ENCODE results near the gene MYLK.
A peak's percentile ranks its signal among the peaks of the same experiment; 100 is the strongest.

The MYLK gene

GRCh38 chr3:123651449-123652341 lies 232.4 kb downstream of the MYLK start:
- peak in 5 of 56 donors; percentile 5 to 22 (median 19) for DNase-seq

GRCh38 chr3:123650101-123650500 lies 234.0 kb downstream of the MYLK start:
- DNase-seq, result no peak

- no peak for DNase-seq
Measured at GRCh38 chr3:123648696-123649405, 235.3 kb downstream of the MYLK start.

- no peak for DNase-seq
Measured at GRCh38 chr3:123644358-123644757, 239.8 kb downstream of the MYLK start.

- DNase-seq, result no peak
Measured at GRCh38 chr3:123642957-123643330, 241.2 kb downstream of the MYLK start.

- DNase-seq, result peak in 29 of 56 donors; percentile 8 to 69 (median 35)
Measured at GRCh38 chr3:123642182-123642956, 241.8 kb downstream of the MYLK start.

GRCh38 chr3:123641505-123641904 lies 242.6 kb downstream of the MYLK start:
- no peak for DNase-seq

- no peak for DNase-seq
Measured at GRCh38 chr3:123640740-123641462, 243.2 kb downstream of the MYLK start.

- DNase-seq, result no peak
Measured at GRCh38 chr3:123640311-123640710, 243.8 kb downstream of the MYLK start.

- peak in 2 of 56 donors; percentile 12 to 23 for DNase-seq
Measured at GRCh38 chr3:123638936-123639689, 245.0 kb downstream of the MYLK start.

GRCh38 chr3:123637841-123638240 lies 246.3 kb downstream of the MYLK start:
- no peak for DNase-seq

GRCh38 chr3:123637131-123637530 lies 247.0 kb downstream of the MYLK start:
- no peak for DNase-seq

- no peak for DNase-seq
Measured at GRCh38 chr3:123636431-123636841, 247.7 kb downstream of the MYLK start.

GRCh38 chr3:123635717-123636116 lies 248.4 kb downstream of the MYLK start:
- DNase-seq, result no peak

GRCh38 chr3:123635217-123635616 lies 248.9 kb downstream of the MYLK start:
- peak in 5 of 56 donors; percentile 12 to 36 (median 18) for DNase-seq

- DNase-seq, result no peak
Measured at GRCh38 chr3:123634149-123635051, 249.7 kb downstream of the MYLK start.

- no peak for DNase-seq
Measured at GRCh38 chr3:123633530-123633929, 250.6 kb downstream of the MYLK start.

- DNase-seq, result peak in 1 of 56 donors; percentile 7
Measured at GRCh38 chr3:123632161-123632655, 251.9 kb downstream of the MYLK start.

- DNase-seq, result no peak
Measured at GRCh38 chr3:123629747-123630047, 254.4 kb downstream of the MYLK start.
